GM15510 (cell line): ENCODE results near the gene HOXC11.

Experiments
- POLR2A ChIP-seq: IDR thresholded peaks from 3 replicates; pipeline ENCODE4 v1.6.1; 2011; ENCODE audit warnings: borderline replicate concordance; ENCODE audit not compliant: insufficient read length; ENCODE audit errors: extremely low read depth

The HOXC11 gene

DNA sequence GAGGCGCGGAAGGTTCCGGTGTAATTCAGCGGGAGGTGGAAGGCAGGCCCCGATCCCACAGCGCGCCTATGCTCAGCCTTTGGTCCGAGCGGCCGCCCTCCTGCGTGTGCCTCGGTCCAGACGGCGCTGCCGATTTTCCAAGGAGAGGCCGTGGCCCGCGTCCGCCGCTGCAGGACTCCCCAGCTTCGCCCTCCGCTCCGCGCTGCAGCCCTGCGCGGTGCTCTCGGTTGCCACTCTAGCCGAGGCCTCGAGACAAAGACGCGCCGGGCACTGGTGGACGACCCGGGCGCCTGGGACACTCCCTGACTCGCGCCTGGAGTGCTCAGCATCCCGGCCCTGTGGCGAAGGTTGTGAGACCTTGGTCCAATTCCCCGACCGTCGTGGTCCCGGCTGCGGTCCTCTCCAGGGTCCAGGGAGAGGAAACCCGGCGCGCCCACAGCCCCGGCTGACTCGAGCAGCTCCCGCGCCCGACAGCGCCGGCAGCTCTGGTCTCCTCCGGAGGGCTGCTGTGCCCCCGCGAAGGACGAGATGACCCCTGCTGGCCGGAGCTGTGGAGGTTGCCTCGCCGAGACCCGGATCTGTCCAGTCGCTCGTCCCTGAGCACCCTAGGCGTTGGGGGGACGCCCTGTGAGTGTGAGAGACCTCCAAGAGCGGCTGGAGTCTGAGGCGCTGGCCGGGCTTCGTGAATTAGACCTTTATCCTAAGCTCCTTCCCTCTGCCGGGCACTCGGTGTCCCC is 11.7 kb upstream of the HOXC11 start:
- no peak for TF ChIP-seq POLR2A

DNA sequence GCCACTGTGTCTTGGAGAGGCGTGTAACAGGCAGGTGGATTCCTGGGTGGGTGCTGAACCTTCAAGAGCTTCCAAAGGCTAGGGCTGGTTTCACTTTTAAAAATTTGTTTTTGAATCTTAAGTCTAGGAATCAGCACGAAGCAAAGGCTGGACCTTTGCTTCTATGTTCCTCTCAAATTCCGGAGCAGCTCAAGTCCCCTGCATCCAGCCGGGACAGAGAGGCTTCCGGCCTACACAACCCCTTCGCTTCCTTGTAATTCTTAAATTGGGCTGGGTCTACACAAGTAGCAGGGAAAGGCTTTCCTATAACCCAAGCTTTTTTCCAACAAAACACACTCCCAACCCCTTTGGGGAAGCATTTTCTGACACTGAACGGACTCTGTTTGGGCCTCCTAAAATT is 9.9 kb upstream of the HOXC11 start:
- TF ChIP-seq POLR2A = no peak

DNA sequence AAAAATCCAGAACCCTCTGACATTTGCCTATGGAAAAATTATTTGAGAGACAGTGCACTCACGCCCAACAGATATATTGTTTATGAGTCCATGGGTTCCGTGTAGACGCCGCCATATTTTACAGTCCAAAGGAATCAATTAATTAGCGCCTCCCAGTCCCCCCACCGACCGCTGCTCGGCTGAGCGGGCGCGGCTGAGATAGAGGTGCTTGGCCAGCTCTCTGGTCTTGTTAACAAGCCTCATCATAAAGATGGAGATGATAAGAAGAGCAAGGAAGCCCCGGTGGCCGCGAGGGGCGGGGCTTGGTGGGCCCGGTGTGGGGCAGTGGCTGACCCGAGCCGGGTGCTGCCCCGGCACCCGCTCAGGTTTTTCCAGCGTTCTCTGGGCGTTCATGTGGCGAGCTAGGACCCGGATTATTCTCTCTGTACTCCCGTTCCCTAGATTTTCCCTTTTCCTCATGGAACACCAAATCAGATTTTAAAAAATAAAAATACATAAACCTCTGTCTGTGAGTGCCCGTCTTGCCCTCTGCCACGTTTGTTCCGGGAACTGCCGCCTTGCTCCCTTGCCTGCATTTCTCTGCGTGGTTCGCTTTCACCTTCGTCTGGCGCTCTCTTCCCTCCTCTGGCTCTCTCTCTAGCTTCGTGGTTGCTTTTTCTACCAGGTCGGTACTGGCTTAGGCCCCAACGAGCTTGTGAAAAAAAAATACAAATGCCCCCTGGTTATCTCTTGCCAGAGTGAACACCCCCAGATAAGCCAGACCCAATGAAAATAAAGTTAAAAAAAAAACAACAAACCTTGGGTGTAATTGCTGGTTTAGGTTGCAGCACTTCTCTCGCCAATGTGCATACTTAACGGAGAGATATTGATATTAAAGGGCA is 9.3 kb upstream of the HOXC11 start:
- TF ChIP-seq POLR2A = no peak

DNA sequence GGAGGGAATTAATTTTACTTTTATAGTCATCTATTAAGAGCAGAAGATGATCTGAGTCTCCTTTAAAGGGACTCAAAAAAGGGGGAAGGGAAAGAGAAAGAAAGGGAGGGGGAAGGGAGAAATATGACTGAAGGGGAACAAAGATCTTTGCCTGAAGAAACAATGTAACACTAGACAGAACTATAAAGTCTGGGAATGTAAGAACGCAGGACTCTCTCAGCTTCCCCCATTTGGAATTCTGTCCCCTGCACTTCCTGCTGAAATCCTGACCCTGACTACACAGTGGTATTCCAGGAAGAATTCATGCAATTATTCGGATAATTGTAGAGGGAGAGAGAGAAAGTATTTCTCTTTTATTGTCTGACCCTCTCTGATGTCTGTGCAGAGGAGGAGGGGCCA is 8.6 kb upstream of the HOXC11 start:
- no peak for TF ChIP-seq POLR2A

DNA sequence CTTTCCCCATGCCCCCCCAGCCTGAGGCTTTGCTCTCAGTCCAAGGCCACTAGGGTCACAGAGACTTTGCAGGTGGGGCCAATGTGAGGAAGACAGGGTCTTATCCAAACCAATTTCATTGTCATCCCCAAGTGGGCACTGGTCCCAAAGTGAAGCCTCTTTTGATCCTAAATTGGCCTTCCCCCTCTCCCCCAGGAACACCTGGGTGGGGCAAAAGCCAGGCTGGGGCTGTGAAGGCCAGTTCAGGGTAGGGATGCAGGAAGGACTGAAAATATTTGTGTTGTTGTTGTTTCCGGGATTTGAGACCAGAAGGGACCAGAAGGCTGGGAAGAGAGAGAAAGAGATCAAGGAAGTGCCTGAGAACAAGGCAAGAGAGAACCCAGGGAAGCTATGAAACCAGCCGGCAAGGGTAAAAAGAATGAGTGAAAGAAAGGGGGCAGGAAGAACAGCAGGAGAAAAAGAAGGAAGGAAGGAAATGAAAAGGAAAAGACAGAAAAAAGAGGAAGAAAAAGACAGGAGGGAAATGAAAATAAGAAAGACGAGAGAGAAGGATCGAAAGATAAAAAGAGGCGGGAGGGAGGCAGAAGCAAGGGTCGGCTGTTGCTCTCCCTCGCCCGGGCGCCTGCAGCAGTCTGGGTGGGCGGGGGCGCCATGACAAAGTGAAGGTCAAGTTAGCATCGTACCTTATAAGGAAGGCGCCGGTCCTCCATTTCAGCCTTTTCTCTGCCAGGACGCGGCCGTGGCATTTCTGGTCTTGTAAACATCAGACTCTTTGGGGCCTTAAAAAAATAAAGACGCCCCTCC is 7.4 kb upstream of the HOXC11 start:
- no peak for TF ChIP-seq POLR2A

DNA sequence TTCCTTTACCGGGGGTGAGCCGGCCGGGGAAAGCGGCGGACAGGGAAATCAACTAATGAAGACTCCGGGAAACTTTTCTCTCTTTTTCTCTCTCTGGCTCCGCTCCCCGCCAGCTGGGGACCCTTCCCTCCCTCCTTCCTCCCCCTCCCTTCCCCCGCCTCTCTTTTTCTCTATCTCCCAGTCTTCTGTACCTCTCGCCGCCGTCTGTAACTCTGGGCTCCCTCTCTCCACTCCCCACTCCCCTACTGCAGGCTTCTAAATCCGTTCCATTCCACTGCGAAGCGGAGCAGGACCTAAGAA is 6.9 kb upstream of the HOXC11 start:
- no peak for TF ChIP-seq POLR2A

DNA sequence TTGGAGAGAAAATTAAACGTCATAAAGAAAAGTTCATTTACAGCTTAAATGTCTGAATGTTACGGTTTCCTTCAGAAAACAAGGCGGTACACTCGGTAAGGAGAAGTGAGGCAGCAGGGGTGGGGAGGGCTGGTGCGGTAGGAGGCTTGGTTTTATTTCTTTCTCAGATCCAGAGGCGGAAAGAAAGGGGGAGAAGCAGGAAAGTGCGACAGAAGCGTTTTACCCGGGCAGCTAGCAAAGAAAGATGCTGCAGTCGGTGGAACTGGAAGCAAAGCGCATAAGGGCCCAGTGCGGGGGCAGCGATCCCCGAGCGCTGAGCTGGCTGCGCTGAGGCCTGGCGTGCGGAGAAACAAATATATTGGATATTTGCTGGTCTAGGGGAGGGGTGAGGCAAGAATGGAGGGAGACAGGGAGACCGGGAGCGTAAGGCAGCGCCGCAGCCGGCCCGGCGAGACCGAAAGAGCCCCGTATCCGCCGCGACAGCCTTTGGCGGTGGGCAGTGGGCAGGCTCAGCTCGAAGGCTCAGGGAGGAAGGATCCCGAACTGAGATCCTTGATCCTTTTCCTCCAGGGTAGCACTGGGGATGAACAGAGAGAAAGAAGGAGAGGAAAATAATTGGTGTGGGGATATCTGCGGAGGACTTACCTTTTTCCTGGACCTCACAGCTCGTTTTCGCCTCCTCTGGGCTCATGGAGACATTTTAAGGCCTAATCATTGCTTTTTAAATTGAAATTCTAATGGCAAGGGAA is 6.4 kb upstream of the HOXC11 start:
- no peak for TF ChIP-seq POLR2A

DNA sequence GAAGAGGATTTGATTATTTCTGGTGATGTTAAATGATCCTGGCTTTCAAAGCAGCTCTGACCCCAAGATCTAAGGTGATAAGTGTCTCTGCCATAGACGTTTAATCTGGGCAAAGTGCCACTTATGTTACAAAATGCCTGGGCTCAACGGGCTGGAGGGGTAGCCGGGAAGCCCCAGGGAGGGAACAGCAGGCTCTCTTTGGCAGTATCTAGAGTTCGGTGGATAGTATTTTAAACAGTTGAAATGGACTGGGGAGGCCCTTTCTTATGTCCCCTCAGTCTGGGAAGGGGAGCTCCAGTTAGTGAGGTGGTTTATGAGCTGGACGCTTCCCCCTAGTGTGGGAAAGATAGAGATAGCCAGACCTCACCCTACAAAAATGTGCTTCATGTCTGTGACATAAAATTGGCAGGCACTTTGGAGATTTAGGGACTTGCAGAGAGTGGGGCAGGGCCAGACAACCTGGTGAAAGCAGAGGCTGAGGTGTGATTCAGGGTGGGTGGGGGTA is 5.5 kb upstream of the HOXC11 start:
- no peak for TF ChIP-seq POLR2A

DNA sequence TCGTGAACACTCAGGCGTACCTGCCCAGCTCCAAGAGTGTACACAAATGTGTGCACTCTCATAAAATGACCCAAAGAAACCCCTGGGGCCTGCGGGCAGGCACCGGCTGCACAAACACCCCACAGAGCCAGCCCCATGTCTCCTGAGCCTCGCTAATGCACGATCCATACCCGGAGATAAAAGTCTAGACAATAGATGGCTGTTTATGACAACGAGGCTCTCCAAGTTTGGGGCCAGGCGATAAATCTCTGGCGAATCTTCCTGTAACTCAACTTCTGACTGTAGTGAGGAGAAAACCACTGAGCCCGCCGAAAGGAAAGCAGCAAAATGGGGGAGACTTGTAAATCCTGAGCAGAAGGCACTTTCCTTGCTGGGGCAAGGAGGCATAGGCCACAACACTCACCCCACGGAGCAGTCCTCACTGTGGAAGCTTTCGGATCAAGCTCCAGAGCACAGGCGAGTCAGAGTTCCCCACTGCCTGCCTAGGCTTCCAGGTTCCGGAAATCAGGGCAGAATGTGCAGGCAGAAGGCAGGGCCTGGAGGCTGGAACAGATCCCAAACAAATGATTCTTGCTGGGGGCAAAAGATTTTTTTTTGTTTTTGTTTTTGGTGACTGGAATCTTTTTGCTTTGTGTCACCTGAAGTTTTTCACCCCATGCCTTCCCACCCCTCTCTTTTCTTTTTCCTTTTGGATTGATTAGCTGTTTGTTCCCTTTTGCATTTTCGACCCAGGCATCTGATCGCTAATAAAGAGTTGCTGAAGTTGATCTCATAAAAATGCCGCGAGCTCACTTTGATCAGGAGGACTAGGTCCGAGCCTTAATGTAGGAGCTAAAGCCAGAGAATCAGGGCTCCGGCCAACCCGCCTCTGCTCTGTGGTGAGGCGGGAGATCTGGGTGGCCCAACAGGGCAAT is 4.5 kb upstream of the HOXC11 start:
- TF ChIP-seq POLR2A = no peak

DNA sequence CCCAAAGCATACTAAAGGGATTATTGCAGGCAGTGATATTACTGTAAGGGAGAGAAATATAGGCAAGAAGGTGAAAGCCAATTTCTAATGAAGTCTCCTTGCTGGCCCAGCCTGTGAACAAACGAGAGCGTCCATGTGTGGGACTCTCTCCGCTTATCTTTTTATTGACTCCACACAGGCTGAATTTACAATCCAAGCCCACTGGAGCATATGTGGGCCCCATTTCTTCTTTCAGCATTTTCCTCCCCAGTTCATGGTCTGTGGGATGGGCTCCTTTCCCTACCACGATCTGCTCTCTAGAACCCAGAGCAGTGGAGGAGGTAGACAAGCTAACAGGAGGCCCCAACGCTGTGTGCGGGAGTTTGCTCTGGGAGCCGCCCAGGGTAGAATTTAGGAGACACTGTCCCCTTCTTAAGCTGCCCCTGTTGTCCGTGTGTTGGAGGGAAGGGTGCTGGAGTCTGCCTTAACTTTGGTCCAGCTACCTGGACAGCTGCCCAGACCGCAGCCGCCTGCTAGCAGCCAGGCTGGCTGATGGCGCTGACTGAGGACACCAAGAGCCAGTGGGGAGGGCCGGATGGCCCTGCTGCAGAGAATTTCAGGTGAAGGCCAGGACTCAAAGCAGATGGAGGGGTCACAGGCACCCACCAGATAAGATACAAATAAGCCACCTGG is 3.2 kb upstream of the HOXC11 start:
- no peak for TF ChIP-seq POLR2A

DNA sequence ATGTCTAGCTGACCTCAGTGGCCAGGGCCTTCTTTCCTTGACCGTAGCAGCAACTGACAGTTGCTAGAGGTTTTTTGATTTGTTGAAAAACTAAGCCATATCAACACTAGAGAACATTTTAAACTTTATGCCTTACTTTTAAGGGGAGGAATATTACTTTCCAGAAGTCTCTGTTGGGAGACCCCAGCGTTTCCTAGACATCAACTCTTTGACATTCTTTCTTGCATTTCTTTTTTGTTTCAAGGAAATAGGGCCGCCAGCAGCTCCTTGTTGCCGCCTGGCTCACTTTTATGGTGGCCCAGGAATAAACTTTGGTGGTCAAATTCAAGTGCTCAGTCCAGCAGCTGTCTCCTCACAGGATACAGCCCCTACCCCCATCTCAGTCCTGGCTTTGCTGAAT is 2.5 kb upstream of the HOXC11 start:
- no peak for TF ChIP-seq POLR2A

DNA sequence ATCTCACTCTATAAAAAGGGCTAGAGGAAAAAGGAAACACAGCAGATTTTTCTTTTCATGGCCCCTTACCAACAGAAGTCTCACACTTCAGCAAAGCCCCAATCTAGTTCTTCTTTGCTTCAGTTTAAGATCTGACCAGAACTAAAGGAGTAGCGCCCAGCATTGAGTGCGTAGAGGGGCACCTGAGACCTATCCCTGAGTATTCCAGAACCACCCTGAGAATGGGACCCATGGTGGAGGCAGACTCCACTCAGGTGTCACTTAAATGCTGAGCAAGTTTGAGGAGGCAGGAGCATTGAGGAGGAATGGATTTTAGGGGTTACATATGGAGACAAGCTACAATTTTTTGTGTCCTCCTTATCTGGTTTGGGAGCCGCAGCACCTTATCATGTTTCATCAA is 1.8 kb upstream of the HOXC11 start:
- no peak for TF ChIP-seq POLR2A

DNA sequence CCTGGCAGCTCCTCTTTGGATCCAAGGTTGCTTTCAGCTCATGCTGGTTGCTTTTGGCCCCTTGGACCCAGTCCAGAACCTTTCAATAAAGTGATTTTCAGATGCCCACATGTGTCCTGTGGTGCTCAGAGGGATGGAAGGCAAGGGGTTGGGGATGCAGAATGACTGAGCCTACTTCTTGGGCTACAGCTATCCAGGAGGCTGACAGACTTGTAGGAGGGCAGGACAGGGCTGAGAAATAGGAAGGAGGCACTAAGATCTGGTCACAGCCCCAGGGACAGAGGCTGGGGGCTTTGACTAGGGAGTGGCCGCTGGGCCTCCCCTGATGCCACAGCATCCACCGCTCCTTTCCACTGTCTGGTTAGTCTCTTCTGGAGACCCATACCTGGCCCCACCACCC is 1.2 kb upstream of the HOXC11 start:
- TF ChIP-seq POLR2A = no peak
